Cardiac fibroblast (primary cell): Measurements from ENCODE around the gene ERGIC1.

Experiments
- DNase-seq, 2 donors: peaks; one replicate each; pipeline versions ENCODE4 v3.0.0 to v3.0.0-alpha.2; 2010; ENCODE audit warnings: low read depth in 2 of 2
- H3K4me3 ChIP-seq, 2 donors: replicated peaks in 1 of 2; 1 replicate in 1 of 2; 2 replicates in 1 of 2; pipeline ENCODE4 v1.5.1; 2011; ENCODE audit warnings: low read depth in 2 of 2, low read length in 2 of 2, mild to moderate bottlenecking in 2 of 2, moderate library complexity in 1 of 2
- CTCF ChIP-seq: IDR thresholded peaks from one replicate; pipeline ENCODE4 v1.5.1; 2011; ENCODE audit warnings: low read depth, mild to moderate bottlenecking, low read length, inconsistent platforms

Gene ERGIC1

GRCh38 chr5:172821340-172821985 lies 12.6 kb upstream of the ERGIC1 start:
- no peak for DNase-seq
- H3K4me3 ChIP-seq = no peak overlapping the region
- no peak for TF ChIP-seq CTCF

GRCh38 chr5:172823840-172824362 lies 10.2 kb upstream of the ERGIC1 start:
- no peak overlapping the region for H3K4me3 ChIP-seq
- TF ChIP-seq CTCF = no peak
- DNase-seq = no peak

GRCh38 chr5:172825610-172826204 lies 8.3 kb upstream of the ERGIC1 start:
- TF ChIP-seq CTCF = no peak
- no peak for DNase-seq
- no peak overlapping the region for H3K4me3 ChIP-seq

- no peak for TF ChIP-seq CTCF
- no peak overlapping the region for H3K4me3 ChIP-seq
- peak in 1 of 2 donors; percentile 52 for DNase-seq
Observed at GRCh38 chr5:172827841-172828240, 6.2 kb upstream of the ERGIC1 start.

DNA sequence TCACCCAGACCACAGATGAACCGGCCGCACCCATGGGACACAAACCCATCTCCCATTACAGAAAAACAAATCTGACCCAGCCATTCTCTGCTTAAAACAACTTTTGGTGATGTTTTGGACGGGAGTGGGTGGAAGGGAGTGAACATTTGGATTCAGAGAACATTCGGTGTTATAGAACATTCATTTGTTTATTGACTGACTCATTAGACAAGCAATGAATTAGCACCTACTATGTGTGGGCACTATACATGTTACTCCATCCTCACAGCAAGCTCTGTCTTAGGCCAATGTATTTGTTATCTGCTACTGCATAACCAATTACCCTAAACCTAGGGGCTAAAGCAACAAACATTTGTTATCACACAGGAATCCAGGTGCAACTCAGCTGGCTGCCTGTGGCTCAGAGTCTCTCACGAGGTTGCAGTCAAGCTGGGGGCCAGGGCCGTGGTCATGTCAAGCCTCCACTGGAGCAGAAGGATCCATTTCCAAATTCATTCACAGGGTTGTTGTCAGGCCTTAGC lies 5.1 kb upstream of the ERGIC1 start:
- no peak for TF ChIP-seq CTCF
- DNase-seq = peak in 1 of 2 donors; percentile 74
- no peak overlapping the region for H3K4me3 ChIP-seq

- TF ChIP-seq CTCF = no peak
- no peak overlapping the region for H3K4me3 ChIP-seq
Observed at GRCh38 chr5:172830275-172830799, 3.7 kb upstream of the ERGIC1 start.

More at GRCh38 chr5:172830275-172830799, 3.7 kb upstream of the ERGIC1 start:
- no peak for DNase-seq
